GM19238 (cell line): ENCODE results near the gene MEX3C.

ENCODE experiments used
- DNase-seq: peaks from one replicate; pipeline ENCODE4 v3.0.0; 2011; ENCODE audit warnings: low spot score; ENCODE audit not compliant: insufficient read length

Gene MEX3C

GRCh38 chr18:51197661-51198424, at the start of gene MEX3C:
MEX3C (minus strand) TSS chr18:51197681; CDS start chr18:51197320, 361 bp downstream.
- DNase-seq: peak; percentile 85

GRCh38 chr18:51241226-51241625, 43.7 kb upstream of the MEX3C start:
- DNase-seq: no peak

GRCh38 chr18:51236225-51236624, 38.7 kb upstream of the MEX3C start:
- no peak for DNase-seq

GRCh38 chr18:51235009-51235789, 37.7 kb upstream of the MEX3C start:
- no peak for DNase-seq

GRCh38 chr18:51234117-51235008, 36.9 kb upstream of the MEX3C start:
- no peak for DNase-seq

GRCh38 chr18:51229328-51229727, 31.8 kb upstream of the MEX3C start:
- DNase-seq: no peak

- DNase-seq: no peak
Observed at GRCh38 chr18:51227660-51228059, 30.2 kb upstream of the MEX3C start.

- DNase-seq: no peak
Observed at GRCh38 chr18:51226587-51227350, 29.3 kb upstream of the MEX3C start.

- DNase-seq: no peak
Observed at GRCh38 chr18:51226068-51226467, 28.6 kb upstream of the MEX3C start.

GRCh38 chr18:51212606-51213005, 15.1 kb upstream of the MEX3C start:
- no peak for DNase-seq

- no peak for DNase-seq
Observed at GRCh38 chr18:51211552-51211951, 14.1 kb upstream of the MEX3C start.

GRCh38 chr18:51196811-51197660, 445 bp downstream of the MEX3C start:
- DNase-seq: peak; percentile 23

- DNase-seq: no peak
Observed at GRCh38 chr18:51196118-51196810, 1.2 kb downstream of the MEX3C start.

- no peak for DNase-seq
Observed at GRCh38 chr18:51195451-51196117, 1.9 kb downstream of the MEX3C start.

GRCh38 chr18:51195086-51195450, 2.4 kb downstream of the MEX3C start:
- no peak for DNase-seq

- no peak for DNase-seq
Observed at GRCh38 chr18:51194604-51195003, 2.9 kb downstream of the MEX3C start.

- no peak for DNase-seq
Observed at GRCh38 chr18:51193621-51194287, 3.7 kb downstream of the MEX3C start.

GRCh38 chr18:51192696-51193095, 4.8 kb downstream of the MEX3C start:
- DNase-seq: no peak
